ENCODE measurements around the gene PRKACA. TPM values are rescaled to one million over a fixed set of nuclear protein-coding genes. Genes with fewer than 3 reads are reported as not detected.

The PRKACA gene
- total RNA-seq, 2 donors from 2014 or later, result 93.2 to 107 TPM

- peak overlapping the region; percentile 69 to 70 for H3K27ac ChIP-seq
Measured at GRCh38 chr19:14150041-14150769, 32.6 kb upstream of the PRKACA start.

GRCh38 chr19:14149509-14149994 lies 32.0 kb upstream of the PRKACA start:
- DNase-seq (ENCODE audit: low spot score), result no peak
- Histone ChIP-seq H3K36me3 (peaks cover 4% of the 10 kb centered on the region), H3K4me3 (peak overlapping the region; percentile 60), H3K4me1 (ENCODE audit: control insufficient read depth in 1 of 2, low read depth in 2 of 2) (peaks cover 11 to 28% of the 10 kb centered on the region in 2 donors), H3K27ac (peak overlapping the region; percentile 69 to 70), H3K27me3 (replicated peaks; ENCODE audit: insufficient read depth) (no peaks in the 10 kb centered on the region), H3K9me3 (no peaks in the 10 kb centered on the region)
- TF ChIP-seq CTCF (IDR thresholded peaks at IDR 0.05), result no peak
- peak; percentile 3 for ATAC-seq (ENCODE audit: insufficient number of reproducible peaks, low FRiP score, low read depth)

More at GRCh38 chr19:14150041-14150769, 32.6 kb upstream of the PRKACA start:
- DNase-seq (ENCODE audit: low spot score) (no peak), ATAC-seq (ENCODE audit: insufficient number of reproducible peaks, low FRiP score, low read depth) (no peak)
- Histone ChIP-seq H3K36me3 (peaks cover 4% of the 10 kb centered on the region), H3K9me3 (no peaks in the 10 kb centered on the region), H3K4me3 (peak overlapping the region; percentile 60), H3K4me1 (ENCODE audit: control insufficient read depth in 1 of 2, low read depth in 2 of 2) (peaks cover 11 to 28% of the 10 kb centered on the region in 2 donors), H3K27me3 (replicated peaks; ENCODE audit: insufficient read depth) (no peaks in the 10 kb centered on the region)
- no peak for TF ChIP-seq CTCF (IDR thresholded peaks at IDR 0.05)

- Histone ChIP-seq H3K27ac (peak overlapping the region; percentile 69 to 70), H3K9me3 (no peaks in the 10 kb centered on the region), H3K4me3 (peak overlapping the region; percentile 60), H3K27me3 (replicated peaks; ENCODE audit: insufficient read depth) (no peaks in the 10 kb centered on the region), H3K4me1 (ENCODE audit: control insufficient read depth in 1 of 2, low read depth in 2 of 2) (peaks cover 11 to 28% of the 10 kb centered on the region in 2 donors), H3K36me3 (peaks cover 4% of the 10 kb centered on the region)
- DNase-seq (ENCODE audit: low spot score), result no peak
- ATAC-seq (ENCODE audit: insufficient number of reproducible peaks, low FRiP score, low read depth), result no peak
- TF ChIP-seq CTCF (IDR thresholded peaks at IDR 0.05), result no peak
Measured at GRCh38 chr19:14148751-14149410, 31.3 kb upstream of the PRKACA start.

- no peaks in the 10 kb centered on the region for H3K27me3 ChIP-seq (replicated peaks; ENCODE audit: insufficient read depth)
- H3K4me3 ChIP-seq, result peak overlapping the region; percentile 45
- H3K4me1 ChIP-seq (ENCODE audit: control insufficient read depth in 1 of 2, low read depth in 2 of 2), result peaks cover 11 to 28% of the 10 kb centered on the region in 2 donors
- H3K36me3 ChIP-seq, result peaks cover 4% of the 10 kb centered on the region
- ATAC-seq (ENCODE audit: insufficient number of reproducible peaks, low FRiP score, low read depth) (peak; percentile 28), DNase-seq (ENCODE audit: low spot score) (no peak)
- H3K27ac ChIP-seq, result peak overlapping the region; percentile 69 to 70
- no peaks in the 10 kb centered on the region for H3K9me3 ChIP-seq
- TF ChIP-seq CTCF (IDR thresholded peaks at IDR 0.05), result peak; percentile 89
Measured at GRCh38 chr19:14147797-14148605, 30.4 kb upstream of the PRKACA start.

Data from thoracic aorta (tissue), 2 donors.